Erythroblast (primary cell): ENCODE data around the gene TSFM.
"Not testable (repeated sequence)": the region's sequence is repeated elsewhere in the genome, so short reads cannot be mapped to it uniquely, and the experiment has no call there.

Experiments used
- GATA1 ChIP-seq: IDR thresholded peaks from 2 replicates; pipeline ENCODE4 v1.6.1; 2011; ENCODE audit warnings: low read depth, mild to moderate bottlenecking, control low read depth, low read length, moderate library complexity
- POLR2A ChIP-seq: IDR thresholded peaks from 2 replicates; pipeline ENCODE4 v1.6.1; 2011; ENCODE audit warnings: mild to moderate bottlenecking, low read length

DNA sequence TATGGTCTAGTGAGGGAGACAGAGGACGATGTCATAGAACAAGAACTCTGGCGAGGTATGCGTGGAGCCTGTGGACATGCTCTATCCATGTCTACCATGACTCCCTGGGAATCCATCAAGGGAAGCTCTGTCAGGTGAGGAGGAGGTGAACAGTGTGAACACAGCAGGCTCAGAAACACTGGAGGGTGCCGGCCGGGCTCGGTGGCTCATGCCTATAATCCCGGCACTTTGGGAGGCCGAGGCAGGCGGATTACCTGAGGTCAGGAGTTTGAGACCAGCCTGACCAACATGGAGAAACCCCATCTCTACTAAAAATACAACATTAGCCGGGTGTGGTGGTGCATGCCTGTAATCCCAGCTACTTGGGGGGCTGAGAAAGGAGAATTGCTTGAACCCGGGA is 8.0 kb upstream of the TSFM start:
- not testable (repeated sequence) for TF ChIP-seq GATA1, POLR2A
